IPS-NIHi7 (cell line): ENCODE measurements around the gene GALNT6.
A peak's percentile ranks its signal among the peaks of the same experiment; 100 is the strongest.
"Not testable (repeated sequence)": the region's sequence is repeated elsewhere in the genome, so short reads cannot be mapped to it uniquely, and the experiment has no call there.

Experiments used
- DNase-seq: peaks from one replicate; pipeline ENCODE4 v3.0.0; 2012; ENCODE audit warnings: mixed read lengths; ENCODE audit errors: extremely low spot score

GALNT6 gene

GRCh38 chr12:51323317-51323960 is 67.8 kb downstream of the GALNT6 start:
- no peak for DNase-seq

GRCh38 chr12:51322452-51322851 is 68.8 kb downstream of the GALNT6 start:
- DNase-seq: no peak

- DNase-seq: no peak
Observed at GRCh38 chr12:51321882-51322281, 69.3 kb downstream of the GALNT6 start.

- DNase-seq: peak; percentile 57
Observed at GRCh38 chr12:51320695-51321320, 70.4 kb downstream of the GALNT6 start.

GRCh38 chr12:51320311-51320694 is 70.9 kb downstream of the GALNT6 start:
- no peak for DNase-seq

GRCh38 chr12:51318846-51319599 is 72.2 kb downstream of the GALNT6 start:
- DNase-seq: no peak

- not testable (repeated sequence) for DNase-seq
Observed at GRCh38 chr12:51318057-51318806, 73.0 kb downstream of the GALNT6 start.

- no peak for DNase-seq
Observed at GRCh38 chr12:51311389-51311788, 79.8 kb downstream of the GALNT6 start.

GRCh38 chr12:51307655-51308593 is 83.3 kb downstream of the GALNT6 start:
- no peak for DNase-seq

GRCh38 chr12:51306507-51306906 is 84.7 kb downstream of the GALNT6 start:
- no peak for DNase-seq
